ENCODE results near the gene CCN5.
"Not testable (repeated sequence)": the region's sequence is repeated elsewhere in the genome, so short reads cannot be mapped to it uniquely, and the experiment has no call there.

Gene CCN5

GRCh38 chr20:44759595-44759994 lies 44.4 kb downstream of the CCN5 start:
- DNase-seq, result no peak

GRCh38 chr20:44761423-44761822 lies 46.3 kb downstream of the CCN5 start:
- no peak for DNase-seq

- DNase-seq, result no peak
Observed at GRCh38 chr20:44762466-44763140, 47.4 kb downstream of the CCN5 start.

GRCh38 chr20:44763798-44764197 lies 48.6 kb downstream of the CCN5 start:
- not testable (repeated sequence) for DNase-seq

- DNase-seq, result no peak
Observed at GRCh38 chr20:44765091-44765490, 49.9 kb downstream of the CCN5 start.

GRCh38 chr20:44765701-44766347 lies 50.7 kb downstream of the CCN5 start:
- no peak for DNase-seq

GRCh38 chr20:44768256-44768655 lies 53.1 kb downstream of the CCN5 start:
- no peak for DNase-seq

- DNase-seq, result no peak
Observed at GRCh38 chr20:44768854-44769480, 53.8 kb downstream of the CCN5 start.

GRCh38 chr20:44769481-44769863 lies 54.3 kb downstream of the CCN5 start:
- DNase-seq, result no peak

- no peak for DNase-seq
Observed at GRCh38 chr20:44770484-44771171, 55.5 kb downstream of the CCN5 start.

GRCh38 chr20:44771172-44771535 lies 56.0 kb downstream of the CCN5 start:
- DNase-seq, result no peak

- DNase-seq, result no peak
Observed at GRCh38 chr20:44772636-44773035, 57.5 kb downstream of the CCN5 start.

- no peak for DNase-seq
Observed at GRCh38 chr20:44773070-44773829, 58.1 kb downstream of the CCN5 start.

- DNase-seq, result peak; percentile 36
Observed at GRCh38 chr20:44776980-44777379, 61.8 kb downstream of the CCN5 start.
